ENCODE data around the gene EFEMP2.
"Not testable (repeated sequence)": the region's sequence is repeated elsewhere in the genome, so short reads cannot be mapped to it uniquely, and the experiment has no call there.

The EFEMP2 gene

GRCh38 chr11:65894034-65894591, 21.5 kb upstream of the EFEMP2 start:
- peak; percentile 55 for DNase-seq
- Mint-ChIP-seq H3K4me3 (peak overlapping the region; percentile 100), H3K36me3 (ENCODE audit: low read depth) (peaks cover 71% of the 10 kb centered on the region), H3K9me3 (no peaks in the 10 kb centered on the region), H3K27me3 (no peaks in the 10 kb centered on the region), H3K27ac (peak overlapping the region; percentile 94), H3K4me1 (ENCODE audit: low read depth) (peaks cover 73% of the 10 kb centered on the region)

GRCh38 chr11:65892661-65893317, 20.2 kb upstream of the EFEMP2 start:
- Mint-ChIP-seq H3K9me3 (no peaks in the 10 kb centered on the region), H3K4me3 (peak overlapping the region; percentile 100), H3K36me3 (ENCODE audit: low read depth) (peaks cover 66% of the 10 kb centered on the region), H3K27ac (peak overlapping the region; percentile 94), H3K4me1 (ENCODE audit: low read depth) (peaks cover 75% of the 10 kb centered on the region), H3K27me3 (no peaks in the 10 kb centered on the region)
- DNase-seq, result no peak

GRCh38 chr11:65892137-65892540, 19.5 kb upstream of the EFEMP2 start:
- DNase-seq, result peak; percentile 65
- H3K4me1 Mint-ChIP-seq (ENCODE audit: low read depth), result peaks cover 75% of the 10 kb centered on the region
- peak overlapping the region; percentile 100 for H3K4me3 Mint-ChIP-seq
- H3K27me3 Mint-ChIP-seq, H3K9me3 Mint-ChIP-seq: not testable (repeated sequence)
- H3K36me3 Mint-ChIP-seq (ENCODE audit: low read depth), result peaks cover 66% of the 10 kb centered on the region
- H3K27ac Mint-ChIP-seq, result peak overlapping the region; percentile 94

GRCh38 chr11:65891219-65892136, 18.9 kb upstream of the EFEMP2 start:
- H3K27ac Mint-ChIP-seq, result peak overlapping the region; percentile 94
- H3K36me3 Mint-ChIP-seq (ENCODE audit: low read depth), result peaks cover 66% of the 10 kb centered on the region
- H3K9me3 Mint-ChIP-seq, result no peaks in the 10 kb centered on the region
- peak; percentile 72 for DNase-seq
- peak overlapping the region; percentile 100 for H3K4me3 Mint-ChIP-seq
- peaks cover 75% of the 10 kb centered on the region for H3K4me1 Mint-ChIP-seq (ENCODE audit: low read depth)
- no peaks in the 10 kb centered on the region for H3K27me3 Mint-ChIP-seq

GRCh38 chr11:65890324-65891218, 18.0 kb upstream of the EFEMP2 start, which contains the start of gene CCDC85B:
CCDC85B (plus strand) TSS chr11:65890673; CDS start chr11:65890784, 111 bp downstream.
- Mint-ChIP-seq H3K36me3 (ENCODE audit: low read depth) (peaks cover 66% of the 10 kb centered on the region), H3K4me1 (ENCODE audit: low read depth) (peaks cover 70% of the 10 kb centered on the region), H3K27me3 (no peaks in the 10 kb centered on the region), H3K4me3 (peak within 1 kb of the TSS; percentile 100), H3K27ac (peak within 1 kb of the TSS; percentile 97), H3K9me3 (no peaks in the 10 kb centered on the region)
- DNase-seq, result peak; percentile 99

- H3K36me3 Mint-ChIP-seq (ENCODE audit: low read depth), result peaks cover 71% of the 10 kb centered on the region
- DNase-seq, result peak; percentile 97
Observed at GRCh38 chr11:65888163-65888814, 15.7 kb upstream of the EFEMP2 start, which contains the start of gene FIBP. FIBP (minus strand) TSS chr11:65888471; CDS start chr11:65888418, 53 bp downstream.

GRCh38 chr11:65887723-65888162, 15.1 kb upstream of the EFEMP2 start:
- no peak for DNase-seq
- H3K36me3 Mint-ChIP-seq (ENCODE audit: low read depth), result peaks cover 71% of the 10 kb centered on the region
- H3K4me3 Mint-ChIP-seq, result peak overlapping the region; percentile 100
- H3K27ac Mint-ChIP-seq, result peak overlapping the region; percentile 97
- no peaks in the 10 kb centered on the region for H3K9me3 Mint-ChIP-seq
- H3K4me1 Mint-ChIP-seq (ENCODE audit: low read depth), result peaks cover 62% of the 10 kb centered on the region
- H3K27me3 Mint-ChIP-seq, result no peaks in the 10 kb centered on the region

More at GRCh38 chr11:65888163-65888814, 15.7 kb upstream of the EFEMP2 start, which contains the start of gene FIBP:
- peaks cover 68% of the 10 kb centered on the region for H3K4me1 Mint-ChIP-seq (ENCODE audit: low read depth)
- H3K27ac Mint-ChIP-seq, result peak within 1 kb of the TSS; percentile 97
- H3K9me3 Mint-ChIP-seq, result no peaks in the 10 kb centered on the region
- no peaks in the 10 kb centered on the region for H3K27me3 Mint-ChIP-seq
- H3K4me3 Mint-ChIP-seq, result peak within 1 kb of the TSS; percentile 100

GRCh38 chr11:65886826-65887722, 14.5 kb upstream of the EFEMP2 start:
- no peak for DNase-seq
- Mint-ChIP-seq H3K4me3 (peak overlapping the region; percentile 100), H3K9me3 (no peaks in the 10 kb centered on the region), H3K4me1 (ENCODE audit: low read depth) (peaks cover 57% of the 10 kb centered on the region), H3K27ac (peak overlapping the region; percentile 97), H3K27me3 (no peaks in the 10 kb centered on the region), H3K36me3 (ENCODE audit: low read depth) (peaks cover 71% of the 10 kb centered on the region)

- Mint-ChIP-seq H3K36me3 (ENCODE audit: low read depth) (peaks cover 69% of the 10 kb centered on the region), H3K4me3 (peak overlapping the region; percentile 100), H3K4me1 (ENCODE audit: low read depth) (peaks cover 62% of the 10 kb centered on the region), H3K27me3 (no peaks in the 10 kb centered on the region), H3K27ac (peak overlapping the region; percentile 97), H3K9me3 (no peaks in the 10 kb centered on the region)
- no peak for DNase-seq
Observed at GRCh38 chr11:65885808-65886536, 13.4 kb upstream of the EFEMP2 start.

- H3K27me3 Mint-ChIP-seq, result no peaks in the 10 kb centered on the region
- no peak overlapping the region for H3K4me3 Mint-ChIP-seq
- no peaks in the 10 kb centered on the region for H3K9me3 Mint-ChIP-seq
- H3K27ac Mint-ChIP-seq, result peak overlapping the region; percentile 88
- DNase-seq, result no peak
- H3K4me1 Mint-ChIP-seq (ENCODE audit: low read depth), result peaks cover 68% of the 10 kb centered on the region
- peaks cover 72% of the 10 kb centered on the region for H3K36me3 Mint-ChIP-seq (ENCODE audit: low read depth)
Observed at GRCh38 chr11:65885231-65885630, 12.6 kb upstream of the EFEMP2 start.

- H3K27ac Mint-ChIP-seq, result peak overlapping the region; percentile 88
- no peaks in the 10 kb centered on the region for H3K9me3 Mint-ChIP-seq
- peaks cover 68% of the 10 kb centered on the region for H3K4me1 Mint-ChIP-seq (ENCODE audit: low read depth)
- peak overlapping the region; percentile 38 for H3K4me3 Mint-ChIP-seq
- DNase-seq, result peak; percentile 88
- H3K36me3 Mint-ChIP-seq (ENCODE audit: low read depth), result peaks cover 72% of the 10 kb centered on the region
- no peaks in the 10 kb centered on the region for H3K27me3 Mint-ChIP-seq
Observed at GRCh38 chr11:65884716-65885092, 12.1 kb upstream of the EFEMP2 start.
